K562 (cell line): ENCODE measurements around the gene IPO9. TPM values are rescaled to one million over a fixed set of nuclear protein-coding genes. Genes with fewer than 3 reads are reported as not detected.

Source experiments
- BMI1 ChIP-seq: fragments of 150-350 bp; IDR thresholded peaks from 2 replicates; pipeline ENCODE4 v1.6.1; 2014; ENCODE audit warnings: low read length
- FIP1L1 ChIP-seq: fragments of 200-400 bp; formaldehyde crosslinking; IDR thresholded peaks from 2 replicates; pipeline ENCODE4 v1.6.1; 2018; ENCODE audit warnings: mild to moderate bottlenecking, low read depth, low read length; ENCODE audit not compliant: poor library complexity, severe bottlenecking
- FOXK2 ChIP-seq, 2 experiments: fragments of 450-650 bp; IDR thresholded peaks in 1 of 2; conservative IDR thresholded peaks in 1 of 2; 2 replicates each; pipeline ENCODE4 v1.6.1; 2016; ENCODE audit warnings: low read depth in 2 of 2, mild to moderate bottlenecking in 1 of 2
- GABPB1 ChIP-seq: sonication (generic); formaldehyde crosslinking; IDR thresholded peaks from 2 replicates; pipeline ENCODE4 v1.8.0; 2022; ENCODE audit warnings: mild to moderate bottlenecking, missing genetic modification reagents
- GTF2F1 ChIP-seq: IDR thresholded peaks from 2 replicates; pipeline ENCODE4 v1.6.1; 2011; ENCODE audit warnings: low read depth, low read length, improper control_type of control experiment
- HMGN3 ChIP-seq: IDR thresholded peaks from 2 replicates; pipeline ENCODE4 v1.6.1; 2011; ENCODE audit warnings: borderline replicate concordance, low read depth, mild to moderate bottlenecking, mixed read lengths, low read length; ENCODE audit not compliant: insufficient read length; ENCODE audit errors: extremely low read depth
- JUN ChIP-seq, 2 experiments: sonication (generic) in 1 of 2; formaldehyde crosslinking in 1 of 2; IDR thresholded peaks; 2 replicates each; pipeline versions ENCODE4 v1.6.1 to v1.8.0; 2012 to 2022; ENCODE audit warnings: borderline replicate concordance in 2 of 2, mild to moderate bottlenecking in 2 of 2, improper control_type of control experiment in 1 of 2, low read depth in 1 of 2, low read length in 1 of 2, missing genetic modification reagents in 1 of 2
- JUND ChIP-seq, 2 experiments: IDR thresholded peaks; 2 replicates in 1 of 2; 3 replicates in 1 of 2; pipeline ENCODE4 v1.6.1; 2011; ENCODE audit warnings: borderline replicate concordance in 2 of 2, low read depth in 2 of 2, low read length in 2 of 2, improper control_type of control experiment in 1 of 2, missing biosample characterization in 1 of 2, missing genetic modification characterization in 1 of 2, missing genetic modification reagents in 1 of 2
- KDM2B ChIP-seq: fragments of 250-450 bp; sonication (Bioruptor Pico); IDR thresholded peaks from 2 replicates; pipeline ENCODE4 v1.8.0; 2021; ENCODE audit warnings: mild to moderate bottlenecking, moderate library complexity
- KLF1 ChIP-seq: fragments of 450-650 bp; IDR thresholded peaks from 2 replicates; pipeline ENCODE4 v1.6.1; 2016; ENCODE audit warnings: missing genetic modification characterization, missing compliant biosample characterization
- MEIS2 ChIP-seq: fragments of 450-650 bp; IDR thresholded peaks from 2 replicates; pipeline ENCODE4 v1.6.1; 2014; ENCODE audit warnings: mild to moderate bottlenecking; ENCODE audit not compliant: partially characterized antibody
- NFE2 ChIP-seq: IDR thresholded peaks from 2 replicates; pipeline ENCODE4 v1.6.1; 2014; ENCODE audit warnings: antibody characterized with exemption, low read depth
- NONO ChIP-seq, 2 experiments: fragments of 200-400 bp in 1 of 2; fragments of 450-650 bp in 1 of 2; formaldehyde crosslinking in 1 of 2; IDR thresholded peaks; 2 replicates each; pipeline ENCODE4 v1.6.1; 2017; ENCODE audit warnings: low read depth in 2 of 2, mild to moderate bottlenecking in 2 of 2, moderate library complexity in 2 of 2, low read length in 1 of 2
- RBM15 ChIP-seq: fragments of 200-400 bp; formaldehyde crosslinking; IDR thresholded peaks from 2 replicates; pipeline ENCODE4 v1.6.1; 2018; ENCODE audit warnings: mild to moderate bottlenecking, low read length, moderate library complexity; ENCODE audit not compliant: insufficient read depth
- STAT5B ChIP-seq: fragments of 250-450 bp; sonication (Bioruptor Pico); IDR thresholded peaks from 2 replicates; pipeline ENCODE4 v1.8.0; 2021; ENCODE audit warnings: mild to moderate bottlenecking, inconsistent platforms
- TARDBP ChIP-seq: fragments of 450-650 bp; IDR thresholded peaks from 2 replicates; pipeline ENCODE4 v1.6.1; 2016
- YY1 ChIP-seq, 3 experiments: IDR thresholded peaks; 2 replicates each; pipeline ENCODE4 v1.6.1; 2011; ENCODE audit warnings: low read length in 2 of 3, mild to moderate bottlenecking in 2 of 3, moderate library complexity in 2 of 3, borderline replicate concordance in 1 of 3, control low read depth in 1 of 3, low read depth in 1 of 3; ENCODE audit not compliant: insufficient read depth in 3 of 3, insufficient replicate concordance in 2 of 3, control insufficient read depth in 1 of 3, insufficient read length in 1 of 3; ENCODE audit errors: extremely low read depth in 1 of 3
- ZFPM2 ChIP-seq: fragments of 250-450 bp; sonication (Bioruptor Pico); IDR thresholded peaks from 2 replicates; pipeline ENCODE4 v1.5.1; 2022; ENCODE audit warnings: mild to moderate bottlenecking
- ZHX1 ChIP-seq: fragments of 150-350 bp; conservative IDR thresholded peaks from 2 replicates; pipeline ENCODE4 v1.6.1; 2014; ENCODE audit warnings: low read length
- ZNF146 ChIP-seq: IDR thresholded peaks from one replicate; pipeline ENCODE4 v1.6.1; 2018; ENCODE audit warnings: missing compliant biosample characterization; ENCODE audit not compliant: unreplicated experiment
- ZNF224 ChIP-seq: sonication (generic); formaldehyde crosslinking; IDR thresholded peaks from 2 replicates; pipeline ENCODE4 v1.8.0; 2022; ENCODE audit warnings: mild to moderate bottlenecking, missing genetic modification reagents
- polyA plus RNA-seq, 8 experiments: library from polyadenylated mRNA; depleted of rRNA in 4 of 8; stranded (reverse) in 5 of 8; unstranded in 3 of 8; fragments of >200 nt; fragmentation: Nextera tagmentation in 2 of 8; fragmentation: Illumina TruSeq in 1 of 8; extraction: Ambion mirVana in 2 of 8; extraction: Trizol in 1 of 8; gene quantifications; 2 replicates each; pipeline versions ENCODE4 v1.2.1 to v1.2.3, GENCODE V29; 2011 to 2014; ENCODE audit warnings: inconsistent platforms in 1 of 8, missing spikeins in 1 of 8
- total RNA-seq, 7 experiments: library from RNA; depleted of rRNA in 6 of 7; stranded (reverse); fragments of >200 nt in 6 of 7; fragmentation: Illumina TruSeq in 2 of 7; extraction: Trizol in 2 of 7; gene quantifications; 2 replicates each; pipeline versions ENCODE4 v1.2.1 to v1.2.3, GENCODE V29; 2011 to 2021; ENCODE audit warnings: low replicate concordance in 1 of 7
- TF ChIP-seq, protein P1 (sequence below), 3 experiments: IDR thresholded peaks in 2 of 3; conservative IDR thresholded peaks in 1 of 3; 2 replicates each; pipeline ENCODE4 v1.5.1; 2011 to 2012; ENCODE audit warnings: low read length in 3 of 3, mild to moderate bottlenecking in 3 of 3, control low read depth in 2 of 3, improper control_type of control experiment in 1 of 3, inconsistent platforms in 1 of 3, low read depth in 1 of 3, mixed read lengths in 1 of 3, moderate library complexity in 1 of 3; ENCODE audit not compliant: insufficient read depth in 2 of 3

Gene IPO9
- total and polyA plus RNA-seq, 9 of the 15 experiments (the other 6 are each of a cell fraction or from before 2014, with no cell fraction given): 27.9 to 78.6 (median 43.9) TPM

GRCh38 chr1:201882665-201883132 lies 53.7 kb downstream of the IPO9 start (continued):
- no peak for TF ChIP-seq RBM15
- TF ChIP-seq HMGN3: no peak
- no peak for TF ChIP-seq ZNF224 (CRISPR knock-in tag)
- no peak for TF ChIP-seq GTF2F1
- no peak for TF ChIP-seq ZFPM2 (CRISPR knock-in tag)
- peak; percentile 79; the same call in 1 of the 2 replicates for TF ChIP-seq JUN (IDR thresholded peaks at IDR 0.05; ENCODE audit: borderline replicate concordance, low read depth, low read length)
- no peak for TF ChIP-seq JUN (CRISPR knock-in tag; IDR thresholded peaks at IDR 0.05; ENCODE audit: borderline replicate concordance)
- peak; percentile 63; the same call in 1 of the 2 replicates for TF ChIP-seq JUND (IDR thresholded peaks at IDR 0.05; ENCODE audit: borderline replicate concordance, low read depth, low read length)
- TF ChIP-seq JUND (tag; IDR thresholded peaks at IDR 0.05; ENCODE audit: borderline replicate concordance, low read depth, low read length): peak; percentile 82; the same call in 2 of the 3 replicates
- no peak for TF ChIP-seq YY1 (IDR thresholded peaks at IDR 0.05; ENCODE audit: borderline replicate concordance in 1 of 3, control insufficient read depth in 1 of 3, extremely low read depth in 1 of 3, insufficient read depth in 3 of 3, insufficient read length in 1 of 3, insufficient replicate concordance in 2 of 3, low read depth in 1 of 3, low read length in 2 of 3)
- TF ChIP-seq NONO (IDR thresholded peaks at IDR 0.05; ENCODE audit: low read depth in 2 of 2, low read length in 1 of 2): no peak
- peak; percentile 22 for TF ChIP-seq MEIS2
- TF ChIP-seq, protein P1, sequence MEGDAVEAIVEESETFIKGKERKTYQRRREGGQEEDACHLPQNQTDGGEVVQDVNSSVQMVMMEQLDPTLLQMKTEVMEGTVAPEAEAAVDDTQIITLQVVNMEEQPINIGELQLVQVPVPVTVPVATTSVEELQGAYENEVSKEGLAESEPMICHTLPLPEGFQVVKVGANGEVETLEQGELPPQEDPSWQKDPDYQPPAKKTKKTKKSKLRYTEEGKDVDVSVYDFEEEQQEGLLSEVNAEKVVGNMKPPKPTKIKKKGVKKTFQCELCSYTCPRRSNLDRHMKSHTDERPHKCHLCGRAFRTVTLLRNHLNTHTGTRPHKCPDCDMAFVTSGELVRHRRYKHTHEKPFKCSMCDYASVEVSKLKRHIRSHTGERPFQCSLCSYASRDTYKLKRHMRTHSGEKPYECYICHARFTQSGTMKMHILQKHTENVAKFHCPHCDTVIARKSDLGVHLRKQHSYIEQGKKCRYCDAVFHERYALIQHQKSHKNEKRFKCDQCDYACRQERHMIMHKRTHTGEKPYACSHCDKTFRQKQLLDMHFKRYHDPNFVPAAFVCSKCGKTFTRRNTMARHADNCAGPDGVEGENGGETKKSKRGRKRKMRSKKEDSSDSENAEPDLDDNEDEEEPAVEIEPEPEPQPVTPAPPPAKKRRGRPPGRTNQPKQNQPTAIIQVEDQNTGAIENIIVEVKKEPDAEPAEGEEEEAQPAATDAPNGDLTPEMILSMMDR (IDR thresholded peaks at IDR 0.05 in 2 of 3, conservative IDR thresholded peaks at IDR 0.05 in 1 of 3; ENCODE audit: insufficient read depth in 2 of 3, low read depth in 1 of 3, low read length in 3 of 3): peak; percentile 24 to 42 (median 34); a peak in 4 of 6 replicates
- peak; percentile 38; the same call in 1 of the 2 replicates for TF ChIP-seq NFE2
- no peak for TF ChIP-seq FOXK2 (conservative IDR thresholded peaks at IDR 0.05 in 1 of 2, IDR thresholded peaks at IDR 0.05 in 1 of 2; ENCODE audit: low read depth in 2 of 2)
- TF ChIP-seq BMI1: no peak
- 0 out of 2 replicates have a peak, but pooled peaks have one; percentile 50 for TF ChIP-seq GABPB1 (CRISPR knock-in tag)
- no peak for TF ChIP-seq FIP1L1
- TF ChIP-seq KLF1 (tag): no peak
- TF ChIP-seq KDM2B (CRISPR knock-in tag): no peak
- no peak for TF ChIP-seq ZNF146
- TF ChIP-seq STAT5B (CRISPR knock-in tag): no peak
- no peak for TF ChIP-seq ZHX1
- peak; percentile 70; the same call in 1 of the 2 replicates for TF ChIP-seq TARDBP
